ENCODE measurements around the gene GPR78. TPM values are rescaled to one million over a fixed set of nuclear protein-coding genes. Genes with fewer than 3 reads are reported as not detected.
"Not testable (repeated sequence)": the region's sequence is repeated elsewhere in the genome, so short reads cannot be mapped to it uniquely, and the experiment has no call there.

Gene GPR78
- total RNA-seq, 1 donor from 2014 or later, result 0.15 TPM

DNA sequence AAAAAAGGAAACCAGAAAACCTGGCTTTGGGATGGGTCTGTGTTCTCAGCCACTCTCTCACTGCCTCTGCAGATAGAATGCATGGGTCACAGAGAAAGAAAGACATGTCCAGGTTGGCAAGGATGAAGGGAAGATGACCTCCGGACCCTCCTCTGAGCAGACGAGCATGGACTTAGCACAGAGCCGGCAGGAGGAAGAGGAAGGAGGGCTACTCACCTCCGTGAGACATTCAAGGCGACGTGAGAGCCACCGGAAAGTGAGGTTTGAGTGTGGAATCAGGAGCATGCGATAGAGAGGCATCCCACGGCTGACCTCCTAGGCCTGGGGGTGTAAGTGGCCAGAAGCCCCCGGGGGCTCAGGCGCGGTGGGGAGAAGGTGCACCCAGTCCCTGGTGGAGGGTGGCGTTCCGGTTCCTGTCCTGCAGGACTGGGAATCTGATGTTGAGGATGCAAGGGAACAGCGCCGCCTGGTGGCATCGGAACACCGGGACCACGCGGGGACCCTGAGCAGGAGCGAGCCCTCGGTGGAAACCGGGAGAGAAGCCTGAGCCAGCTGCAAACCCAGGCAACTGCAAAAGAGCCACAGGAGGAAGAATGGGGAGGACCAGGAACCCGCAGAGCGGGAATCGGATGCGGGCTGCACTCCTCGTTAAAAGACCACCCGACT, 50.2 kb downstream of the GPR78 start:
- H3K27me3 Mint-ChIP-seq (ENCODE audit: low read depth); H3K4me1 Mint-ChIP-seq (ENCODE audit: low read depth); H3K9me3 Mint-ChIP-seq (ENCODE audit: low read depth); H3K36me3 Mint-ChIP-seq (ENCODE audit: low read depth); H3K4me3 Mint-ChIP-seq (ENCODE audit: unreplicated experiment); DNase-seq (ENCODE audit: low spot score); H3K27ac Mint-ChIP-seq (ENCODE audit: unreplicated experiment): not testable (repeated sequence)

DNA sequence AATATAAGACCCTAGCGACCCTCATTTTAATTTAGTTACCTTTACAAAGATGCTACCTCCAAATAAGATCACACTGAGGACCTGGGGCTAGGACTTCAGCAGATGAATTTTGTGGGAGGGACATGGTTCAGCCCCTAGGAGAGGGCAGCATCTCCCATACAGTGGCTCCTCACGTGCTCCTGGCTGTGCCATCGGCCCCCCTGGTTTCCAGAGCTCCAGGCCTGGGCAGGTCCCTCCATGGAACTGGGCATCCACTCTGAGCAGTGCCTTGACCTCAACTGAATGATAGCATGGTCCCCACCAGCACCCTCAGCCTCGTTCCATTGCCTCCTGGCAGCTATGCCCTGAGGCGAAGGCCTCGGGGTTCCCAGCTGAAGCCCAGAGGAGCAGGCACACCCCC, 51.7 kb downstream of the GPR78 start:
- not testable (repeated sequence) for H3K27ac Mint-ChIP-seq (ENCODE audit: unreplicated experiment); H3K4me3 Mint-ChIP-seq (ENCODE audit: unreplicated experiment); DNase-seq (ENCODE audit: low spot score); H3K4me1 Mint-ChIP-seq (ENCODE audit: low read depth); H3K27me3 Mint-ChIP-seq (ENCODE audit: low read depth); H3K36me3 Mint-ChIP-seq (ENCODE audit: low read depth); H3K9me3 Mint-ChIP-seq (ENCODE audit: low read depth)

DNA sequence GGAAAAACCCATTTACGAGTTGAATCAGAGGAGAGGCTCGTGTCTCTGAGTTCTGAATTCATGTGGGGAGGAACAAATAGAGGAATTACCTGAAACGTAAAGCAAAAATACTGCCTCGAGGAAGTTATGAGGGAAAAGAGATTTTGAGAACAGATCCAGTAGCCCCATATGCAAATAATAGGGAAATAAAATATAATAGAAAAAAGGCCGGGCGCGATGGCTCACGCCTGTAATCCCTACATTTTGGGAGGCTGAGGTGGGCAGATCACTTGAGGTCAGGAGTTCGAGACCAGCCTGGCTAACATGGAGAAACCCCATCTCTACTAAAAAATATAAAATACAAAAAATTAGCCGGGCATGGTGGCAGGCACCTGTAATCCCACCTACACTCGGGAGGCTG, 54.6 kb downstream of the GPR78 start:
- H3K4me1 Mint-ChIP-seq (ENCODE audit: low read depth); H3K4me3 Mint-ChIP-seq (ENCODE audit: unreplicated experiment); H3K36me3 Mint-ChIP-seq (ENCODE audit: low read depth); H3K9me3 Mint-ChIP-seq (ENCODE audit: low read depth); H3K27ac Mint-ChIP-seq (ENCODE audit: unreplicated experiment); DNase-seq (ENCODE audit: low spot score): not testable (repeated sequence)
- peaks cover 16% of the 10 kb centered on the region for H3K27me3 Mint-ChIP-seq (ENCODE audit: low read depth)

DNA sequence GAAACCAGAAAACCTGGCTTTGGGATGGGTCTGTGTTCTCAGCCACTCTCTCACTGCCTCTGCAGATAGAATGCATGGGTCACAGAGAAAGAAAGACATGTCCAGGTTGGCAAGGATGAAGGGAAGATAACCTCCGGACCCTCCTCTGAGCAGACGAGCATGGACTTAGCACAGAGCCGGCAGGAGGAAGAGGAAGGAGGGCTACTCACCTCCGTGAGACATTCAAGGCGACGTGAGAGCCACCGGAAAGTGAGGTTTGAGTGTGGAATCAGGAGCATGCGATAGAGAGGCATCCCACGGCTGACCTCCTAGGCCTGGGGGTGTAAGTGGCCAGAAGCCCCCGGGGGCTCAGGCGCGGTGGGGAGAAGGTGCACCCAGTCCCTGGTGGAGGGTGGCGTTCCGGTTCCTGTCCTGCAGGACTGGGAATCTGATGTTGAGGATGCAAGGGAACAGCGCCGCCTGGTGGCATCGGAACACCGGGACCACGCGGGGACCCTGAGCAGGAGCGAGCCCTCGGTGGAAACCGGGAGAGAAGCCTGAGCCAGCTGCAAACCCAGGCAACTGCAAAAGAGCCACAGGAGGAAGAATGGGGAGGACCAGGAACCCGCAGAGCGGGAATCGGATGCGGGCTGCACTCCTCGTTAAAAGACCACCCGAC, 55.8 kb downstream of the GPR78 start:
- H3K36me3 Mint-ChIP-seq (ENCODE audit: low read depth); H3K27ac Mint-ChIP-seq (ENCODE audit: unreplicated experiment); DNase-seq (ENCODE audit: low spot score); H3K4me1 Mint-ChIP-seq (ENCODE audit: low read depth); H3K9me3 Mint-ChIP-seq (ENCODE audit: low read depth); H3K4me3 Mint-ChIP-seq (ENCODE audit: unreplicated experiment): not testable (repeated sequence)
- peaks cover 16% of the 10 kb centered on the region for H3K27me3 Mint-ChIP-seq (ENCODE audit: low read depth)

Other genes starting within 250 kb of the GPR78 start
- gene ACOX3, start 139.7 kb upstream of the GPR78 start, total RNA-seq, result 34.8 to 51.6 TPM (median 44.0 TPM) in 3 replicates
- gene TRMT44, start 139.6 kb upstream of the GPR78 start, total RNA-seq, result 12.4 to 18.0 TPM (median 15.6 TPM) in 3 replicates
- gene CPZ, start 12.4 kb downstream of the GPR78 start, total RNA-seq, result 8.9 to 22.2 TPM (median 9.5 TPM) in 3 replicates

Data from chondrocyte (in vitro differentiated cells).